ENCODE data around the gene TRAPPC10.
"Not testable (repeated sequence)": the region's sequence is repeated elsewhere in the genome, so short reads cannot be mapped to it uniquely, and the experiment has no call there.

The TRAPPC10 gene

GRCh38 chr21:44155994-44156380 lies 143.9 kb downstream of the TRAPPC10 start:
- H3K4me1 ChIP-seq (ENCODE audit: control insufficient read depth, low read length); H3F3A ChIP-seq (ENCODE audit: control insufficient read depth, insufficient read depth); H3K4me3 ChIP-seq (ENCODE audit: low read length); H3K79me2 ChIP-seq (ENCODE audit: control insufficient read depth, low read length); H3K27ac ChIP-seq (ENCODE audit: low read depth, low read length); H3K9me2 ChIP-seq (replicated peaks; ENCODE audit: control insufficient read depth, low read length); H4K20me1 ChIP-seq (ENCODE audit: control insufficient read depth, insufficient read depth, low read depth, low read length); H3K36me3 ChIP-seq (ENCODE audit: control insufficient read depth, low read length); H3K9me3 ChIP-seq (ENCODE audit: control insufficient read depth, insufficient read depth, low read length); H3K4me2 ChIP-seq (ENCODE audit: low read length); H3K27me3 ChIP-seq (ENCODE audit: control insufficient read depth, low read length): not testable (repeated sequence)
